HS-27A (cell line): Measurements from ENCODE around the gene ZNF598.
"Not testable (repeated sequence)": the region's sequence is repeated elsewhere in the genome, so short reads cannot be mapped to it uniquely, and the experiment has no call there.

Experiments used
- DNase-seq: peaks from one replicate; pipeline ENCODE4 v3.0.0-alpha.2; 2012; ENCODE audit warnings: low read depth, missing footprints

The ZNF598 gene

GRCh38 chr16:2027024-2028010, 17.7 kb upstream of the ZNF598 start:
- DNase-seq, result no peak

GRCh38 chr16:2026461-2027023, 16.9 kb upstream of the ZNF598 start, which contains the start of gene NHERF2:
TSS of gene NHERF2 (plus strand) at chr16:2026902. CDS start at chr16:2027006, 104 bp downstream.
- DNase-seq, result no peak

- DNase-seq, result no peak
Measured at GRCh38 chr16:2025878-2026460, 16.3 kb upstream of the ZNF598 start.

- DNase-seq, result no peak
Measured at GRCh38 chr16:2025251-2025650, 15.6 kb upstream of the ZNF598 start.

- no peak for DNase-seq
Measured at GRCh38 chr16:2024032-2024420, 14.4 kb upstream of the ZNF598 start.

GRCh38 chr16:2023092-2024031, 13.7 kb upstream of the ZNF598 start:
- peak; percentile 64 for DNase-seq

GRCh38 chr16:2022723-2023091, 13.1 kb upstream of the ZNF598 start:
- no peak for DNase-seq

- DNase-seq, result no peak
Measured at GRCh38 chr16:2019921-2020831, 10.6 kb upstream of the ZNF598 start.

- DNase-seq, result no peak
Measured at GRCh38 chr16:2019518-2019920, 9.9 kb upstream of the ZNF598 start, which contains the start of gene NPW. TSS of gene NPW (plus strand) at chr16:2019785.

GRCh38 chr16:2016407-2016922, 6.8 kb upstream of the ZNF598 start:
- DNase-seq, result no peak

GRCh38 chr16:2015947-2016208, 6.3 kb upstream of the ZNF598 start:
- no peak for DNase-seq

- no peak for DNase-seq
Measured at GRCh38 chr16:2015117-2015946, 5.7 kb upstream of the ZNF598 start.

GRCh38 chr16:2013527-2013926, 3.9 kb upstream of the ZNF598 start:
- no peak for DNase-seq

- not testable (repeated sequence) for DNase-seq
Measured at GRCh38 chr16:2011726-2012125, 2.1 kb upstream of the ZNF598 start.

- no peak for DNase-seq
Measured at GRCh38 chr16:2009164-2009711, 383 bp downstream of the ZNF598 start.

- no peak for DNase-seq
Measured at GRCh38 chr16:2008631-2009163, 924 bp downstream of the ZNF598 start.

- DNase-seq, result no peak
Measured at GRCh38 chr16:2008009-2008526, 1.6 kb downstream of the ZNF598 start.

- no peak for DNase-seq
Measured at GRCh38 chr16:2007081-2007836, 2.4 kb downstream of the ZNF598 start.
